Mesenchymal stem cell (in vitro differentiated cells and primary cell): ENCODE measurements around the gene IFT88.

Experiments used
- DNase-seq: peaks from one replicate; pipeline ENCODE4 v3.0.0-alpha.2; 2013
- H2AFZ ChIP-seq: one replicate; pipeline ENCODE4 v1.6.1; 2013; ENCODE audit warnings: low read depth, mild to moderate bottlenecking, control low read depth, inconsistent platforms, low read length, moderate library complexity
- H2AK5ac ChIP-seq: 2 replicates; pipeline ENCODE4 v1.6.1; 2013; ENCODE audit warnings: low read length, moderate library complexity, mild to moderate bottlenecking, inconsistent platforms; ENCODE audit not compliant: severe bottlenecking
- H2BK120ac ChIP-seq: one replicate; pipeline ENCODE4 v1.6.1; 2013; ENCODE audit warnings: low read depth, mild to moderate bottlenecking, inconsistent platforms, low read length, moderate library complexity
- H2BK12ac ChIP-seq, 2 experiments: one replicate each; pipeline ENCODE4 v1.6.1; 2013; ENCODE audit warnings: inconsistent platforms in 2 of 2, low read length in 2 of 2, mild to moderate bottlenecking in 2 of 2, moderate library complexity in 2 of 2, control low read depth in 1 of 2
- H2BK15ac ChIP-seq: one replicate; pipeline ENCODE4 v1.6.1; 2013; ENCODE audit warnings: mild to moderate bottlenecking, low read depth, inconsistent platforms; ENCODE audit not compliant: poor library complexity, severe bottlenecking
- H2BK5ac ChIP-seq: 2 replicates; pipeline ENCODE4 v1.6.1; 2013; ENCODE audit warnings: low read depth, mild to moderate bottlenecking, low read length, control low read depth, inconsistent platforms; ENCODE audit not compliant: poor library complexity, severe bottlenecking
- H3K14ac ChIP-seq, 2 experiments: one replicate each; pipeline ENCODE4 v1.6.1; 2013; ENCODE audit warnings: inconsistent platforms in 2 of 2, low read length in 2 of 2, control low read depth in 1 of 2, mild to moderate bottlenecking in 1 of 2, moderate library complexity in 1 of 2
- H3K18ac ChIP-seq, 2 experiments: one replicate each; pipeline ENCODE4 v1.6.1; 2013; ENCODE audit warnings: inconsistent platforms in 2 of 2, low read length in 2 of 2, control low read depth in 1 of 2, low read depth in 1 of 2, mild to moderate bottlenecking in 1 of 2
- H3K23ac ChIP-seq, 2 experiments: one replicate each; pipeline ENCODE4 v1.6.1; 2013; ENCODE audit warnings: inconsistent platforms in 2 of 2, low read length in 2 of 2, mild to moderate bottlenecking in 2 of 2, moderate library complexity in 2 of 2, control low read depth in 1 of 2
- H3K27ac ChIP-seq: 2 replicates; pipeline ENCODE4 v1.5.1; 2013; ENCODE audit warnings: mild to moderate bottlenecking, moderate library complexity, low read length, control low read depth, inconsistent platforms; ENCODE audit not compliant: poor library complexity, severe bottlenecking
- H3K27me3 ChIP-seq, 2 experiments: 2 replicates each; pipeline versions ENCODE4 v1.6.1 to v1.7.0; 2013; ENCODE audit warnings: low read length in 2 of 2, mild to moderate bottlenecking in 2 of 2, moderate library complexity in 2 of 2, control low read depth in 1 of 2, inconsistent platforms in 1 of 2; ENCODE audit not compliant: control insufficient read depth in 1 of 2, insufficient read depth in 1 of 2
- H3K36me3 ChIP-seq, 2 experiments: 2 replicates each; pipeline versions ENCODE4 v1.6.1 to v1.7.0; 2013; ENCODE audit warnings: low read length in 2 of 2, control low read depth in 1 of 2, inconsistent platforms in 1 of 2, low read depth in 1 of 2, mild to moderate bottlenecking in 1 of 2; ENCODE audit not compliant: insufficient read depth in 2 of 2, control insufficient read depth in 1 of 2
- H3K4ac ChIP-seq, 2 experiments: one replicate each; pipeline ENCODE4 v1.6.1; 2013; ENCODE audit warnings: inconsistent platforms in 2 of 2, low read length in 2 of 2, mild to moderate bottlenecking in 2 of 2, moderate library complexity in 2 of 2, control low read depth in 1 of 2, low read depth in 1 of 2
- H3K4me1 ChIP-seq: 2 replicates; pipeline ENCODE4 v1.6.1; 2013; ENCODE audit warnings: low read depth, low read length, control low read depth; ENCODE audit not compliant: control insufficient read depth, insufficient read depth
- H3K4me2 ChIP-seq: 2 replicates; pipeline ENCODE4 v1.6.1; 2013; ENCODE audit warnings: low read length, mild to moderate bottlenecking, inconsistent platforms; ENCODE audit not compliant: poor library complexity, severe bottlenecking
- H3K4me3 ChIP-seq, 2 experiments: 2 replicates each; pipeline versions ENCODE4 v1.5.1 to v1.7.0; 2013; ENCODE audit warnings: low read length in 2 of 2, mild to moderate bottlenecking in 2 of 2, control low read depth in 1 of 2, low read depth in 1 of 2; ENCODE audit not compliant: insufficient read depth in 1 of 2
- H3K79me1 ChIP-seq: replicated peaks from 2 replicates; pipeline ENCODE4 v1.6.1; 2013; ENCODE audit warnings: mild to moderate bottlenecking, control low read depth, low read length, inconsistent platforms; ENCODE audit not compliant: poor library complexity, severe bottlenecking
- H3K9ac ChIP-seq: 2 replicates; pipeline ENCODE4 v1.7.0; 2013; ENCODE audit warnings: mild to moderate bottlenecking, low read length, moderate library complexity
- H3K9me3 ChIP-seq: 2 replicates; pipeline ENCODE4 v1.7.0; 2013; ENCODE audit warnings: mild to moderate bottlenecking, low read length; ENCODE audit not compliant: control insufficient read depth
- H4K8ac ChIP-seq: one replicate; pipeline ENCODE4 v1.6.1; 2013; ENCODE audit warnings: inconsistent platforms, mild to moderate bottlenecking, low read length, moderate library complexity
- H4K91ac ChIP-seq: one replicate; pipeline ENCODE4 v1.6.1; 2013; ENCODE audit warnings: mild to moderate bottlenecking, low read length, inconsistent platforms
- WGBS: methylation state at CpG from one replicate; pipeline ENCODE4 v1.1.7; 2013; ENCODE audit warnings: mixed read lengths; 5-methylcytosine and 5-hydroxymethylcytosine counted together

Gene IFT88

GRCh38 chr13:20637811-20638210 is 70.9 kb downstream of the IFT88 start:
- Histone ChIP-seq H3K27ac (no peak overlapping the region), H3K79me1 (no peaks in the 10 kb centered on the region), H3K9me3 (no peaks in the 10 kb centered on the region), H2BK5ac (no peak overlapping the region), H3K14ac (no peak overlapping the region), H3K4ac (no peak overlapping the region), H2BK12ac (no peak overlapping the region), H4K91ac (no peak overlapping the region), H3K18ac (no peak overlapping the region), H2BK120ac (no peak overlapping the region), H2BK15ac (no peak overlapping the region), H3K4me2 (no peak overlapping the region), H3K36me3 (peaks cover 3 to 12% of the 10 kb centered on the region in 2 experiments), H3K27me3 (no peaks in the 10 kb centered on the region), H3K4me1 (no peaks in the 10 kb centered on the region), H4K8ac (no peak overlapping the region), H3K4me3 (no peak overlapping the region), H3K23ac (no peak overlapping the region), H3K9ac (no peak overlapping the region), H2AK5ac (no peak overlapping the region), H2AFZ (no peak overlapping the region)
- 100% methylated on average over 4 of the region's 5 CpGs for WGBS
- DNase-seq: no peak

DNA sequence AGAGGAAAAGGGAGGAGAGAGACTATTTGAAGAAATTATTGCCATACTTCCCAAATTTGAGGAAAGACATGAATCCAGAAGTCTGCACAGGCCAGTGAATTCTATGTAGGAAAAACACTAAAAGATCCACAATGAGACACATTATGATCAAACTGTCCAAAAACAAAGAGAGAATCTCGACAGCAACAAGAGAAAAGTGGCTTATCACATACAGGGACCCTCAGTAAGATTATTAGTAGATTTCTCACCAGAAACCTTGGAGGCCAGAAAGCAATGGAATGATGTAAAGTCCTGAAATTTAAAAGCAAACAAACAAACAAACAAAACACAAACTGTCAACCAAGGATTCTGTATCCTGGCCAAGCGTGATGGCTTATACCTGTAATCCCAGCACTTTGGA is 80.8 kb downstream of the IFT88 start:
- no peak overlapping the region for H3K9ac ChIP-seq
- H4K8ac ChIP-seq: no peak overlapping the region
- no peaks in the 10 kb centered on the region for H3K27me3 ChIP-seq
- no peak overlapping the region for H2BK120ac ChIP-seq
- no peak overlapping the region for H3K4me3 ChIP-seq
- H3K18ac ChIP-seq: no peak overlapping the region
- no peak overlapping the region for H2BK5ac ChIP-seq
- 100% methylated on average over 1 of the region's 2 CpGs for WGBS
- no peak overlapping the region for H4K91ac ChIP-seq
- no peak overlapping the region for H2BK15ac ChIP-seq
- H3K23ac ChIP-seq: no peak overlapping the region
- H3K4me2 ChIP-seq: no peak overlapping the region
- no peaks in the 10 kb centered on the region for H3K4me1 ChIP-seq
- no peak overlapping the region for H3K14ac ChIP-seq
- peaks cover 0 to 10% of the 10 kb centered on the region in 2 experiments for H3K36me3 ChIP-seq
- no peaks in the 10 kb centered on the region for H3K79me1 ChIP-seq
- H3K9me3 ChIP-seq: no peaks in the 10 kb centered on the region
- H2AFZ ChIP-seq: no peak overlapping the region
- DNase-seq: no peak
- no peak overlapping the region for H3K27ac ChIP-seq
- no peak overlapping the region for H2AK5ac ChIP-seq
- no peak overlapping the region for H2BK12ac ChIP-seq
- H3K4ac ChIP-seq: no peak overlapping the region

DNA sequence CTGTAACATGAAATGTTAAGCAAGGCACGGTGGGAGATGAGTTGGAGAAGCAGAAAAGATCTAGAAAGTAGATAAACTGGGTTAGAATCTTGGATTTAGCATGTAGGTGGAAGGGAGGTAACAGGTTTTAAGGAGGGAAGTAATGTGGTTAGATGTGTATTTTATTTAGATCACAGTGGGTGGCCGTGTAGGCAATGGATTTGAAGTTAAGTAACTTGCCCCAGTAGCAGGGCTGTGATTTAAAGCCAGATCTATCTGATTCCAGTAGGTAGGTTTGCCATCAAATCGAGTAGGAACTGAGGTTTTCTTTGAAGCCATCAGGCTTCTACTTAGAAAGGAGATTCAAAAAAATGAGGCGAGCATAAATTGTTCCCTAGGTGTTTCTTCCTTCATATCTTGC is 86.0 kb downstream of the IFT88 start:
- no peak overlapping the region for H4K8ac ChIP-seq
- H3K36me3 ChIP-seq: peaks cover 0 to 4% of the 10 kb centered on the region in 2 experiments
- H4K91ac ChIP-seq: no peak overlapping the region
- H3K9me3 ChIP-seq: no peaks in the 10 kb centered on the region
- no peak overlapping the region for H2BK15ac ChIP-seq
- no peaks in the 10 kb centered on the region for H3K79me1 ChIP-seq
- H3K27ac ChIP-seq: no peak overlapping the region
- H3K4ac ChIP-seq: no peak overlapping the region
- no peak overlapping the region for H3K23ac ChIP-seq
- no peaks in the 10 kb centered on the region for H3K27me3 ChIP-seq
- no peak overlapping the region for H2AK5ac ChIP-seq
- no peak overlapping the region for H2BK120ac ChIP-seq
- no peak overlapping the region for H2BK5ac ChIP-seq
- no peaks in the 10 kb centered on the region for H3K4me1 ChIP-seq
- H3K4me3 ChIP-seq: no peak overlapping the region
- H2AFZ ChIP-seq: no peak overlapping the region
- H3K4me2 ChIP-seq: no peak overlapping the region
- H2BK12ac ChIP-seq: no peak overlapping the region
- 68% methylated on average over 3 of the region's 4 CpGs for WGBS
- DNase-seq: no peak
- no peak overlapping the region for H3K9ac ChIP-seq
- H3K14ac ChIP-seq: no peak overlapping the region
- H3K18ac ChIP-seq: no peak overlapping the region

- Histone ChIP-seq H2BK12ac (no peak overlapping the region), H3K18ac (no peak overlapping the region), H2BK5ac (no peak overlapping the region), H3K4me3 (no peak overlapping the region), H2AFZ (no peak overlapping the region), H2AK5ac (no peak overlapping the region), H3K14ac (no peak overlapping the region), H4K8ac (no peak overlapping the region), H3K23ac (no peak overlapping the region), H3K4me1 (no peaks in the 10 kb centered on the region), H2BK15ac (no peak overlapping the region), H3K79me1 (no peaks in the 10 kb centered on the region), H3K27me3 (no peaks in the 10 kb centered on the region), H3K4me2 (no peak overlapping the region), H3K36me3 (peaks cover 0 to 4% of the 10 kb centered on the region in 2 experiments), H3K9ac (no peak overlapping the region), H4K91ac (no peak overlapping the region), H3K9me3 (no peaks in the 10 kb centered on the region), H3K4ac (no peak overlapping the region), H2BK120ac (no peak overlapping the region), H3K27ac (no peak overlapping the region)
- no peak for DNase-seq
- whole genome bisulfite sequencing: 78% methylated on average over 1 of the region's 1 CpG
Observed at GRCh38 chr13:20654156-20654555, 87.2 kb downstream of the IFT88 start.
